Measurements from ENCODE around the gene SRGN.

- no peak for TF ChIP-seq POLR2A (IDR thresholded peaks at IDR 0.05)
- no peak for TF ChIP-seq CTCF (IDR thresholded peaks at IDR 0.05)
- no peak for TF ChIP-seq POLR2AphosphoS5 (IDR thresholded peaks at IDR 0.05; ENCODE audit: insufficient read depth in 1 of 2, low read depth in 1 of 2)
Observed at GRCh38 chr10:69107699-69108098, 19.8 kb downstream of the SRGN start.
